WTC11 (cell line): ENCODE results near the gene COL4A2. TPM values are rescaled to one million over a fixed set of nuclear protein-coding genes. Genes with fewer than 3 reads are reported as not detected.

ENCODE experiments used
- ATAC-seq: fragments of 200-7000 bp; cut with Tn5 transposase; 2 replicates; pipeline ENCODE4 v1.10.0; 2021; ENCODE audit warnings: mild to moderate bottlenecking, moderate library complexity
- CTCF ChIA-PET: fragments of 300-600 bp; sonication (Branson Sonifier 250); formaldehyde crosslinking; loops from one replicate; lab custom pipeline; 2021; ENCODE audit warnings: antibody characterized with exemption; lab: Charles Lee
- POLR2A ChIA-PET: fragments of 350-600 bp; sonication (Branson Sonifier 250); formaldehyde crosslinking; loops from one replicate; lab custom pipeline; 2021; ENCODE audit warnings: antibody characterized with exemption; lab: Charles Lee
- DNase-seq: peaks from one replicate; pipeline ENCODE4 v3.0.0; 2021; ENCODE audit warnings: low spot score
- H3K27ac Mint-ChIP-seq: 2 replicates; pipeline ENCODE4 v1.8.0; 2021; ENCODE audit warnings: mixed read lengths
- H3K27me3 Mint-ChIP-seq: 2 replicates; pipeline ENCODE4 v1.8.0; 2021; ENCODE audit warnings: low read depth, mild to moderate bottlenecking, moderate library complexity, mixed read lengths
- H3K36me3 Mint-ChIP-seq: 2 replicates; pipeline ENCODE4 v1.8.0; 2021; ENCODE audit warnings: mixed read lengths
- H3K4me1 Mint-ChIP-seq: 2 replicates; pipeline ENCODE4 v1.8.0; 2022; ENCODE audit warnings: mixed read lengths
- H3K4me3 Mint-ChIP-seq: 2 replicates; pipeline ENCODE4 v1.8.0; 2021; ENCODE audit warnings: mild to moderate bottlenecking, moderate library complexity, mixed read lengths
- H3K9me3 Mint-ChIP-seq: 2 replicates; pipeline ENCODE4 v1.8.0; 2021; ENCODE audit warnings: mixed read lengths
- ATF1 ChIP-seq: sonication (generic); formaldehyde crosslinking; IDR thresholded peaks from 2 replicates; pipeline ENCODE4 v1.8.1; 2023; ENCODE audit warnings: mild to moderate bottlenecking, moderate library complexity, missing genetic modification reagents
- CBFB ChIP-seq: sonication (generic); formaldehyde crosslinking; IDR thresholded peaks from 2 replicates; pipeline ENCODE4 v1.8.1; 2022; ENCODE audit warnings: mild to moderate bottlenecking, low read depth, missing genetic modification reagents
- CDX4 ChIP-seq: fragments of 250-450 bp; sonication (Bioruptor Pico); IDR thresholded peaks from 2 replicates; pipeline ENCODE4 v1.9.0; 2021; ENCODE audit warnings: moderate library complexity, mild to moderate bottlenecking, inconsistent platforms, borderline replicate concordance
- E2F5 ChIP-seq: sonication (generic); formaldehyde crosslinking; IDR thresholded peaks from 2 replicates; pipeline ENCODE4 v1.8.1; 2022; ENCODE audit warnings: mild to moderate bottlenecking, moderate library complexity, missing genetic modification reagents
- FOXP4 ChIP-seq: sonication (generic); formaldehyde crosslinking; IDR thresholded peaks from 2 replicates; pipeline ENCODE4 v1.8.0; 2022; ENCODE audit warnings: mild to moderate bottlenecking, missing genetic modification reagents
- GABPB1 ChIP-seq: sonication (generic); formaldehyde crosslinking; IDR thresholded peaks from 2 replicates; pipeline ENCODE4 v1.8.1; 2023; ENCODE audit warnings: mild to moderate bottlenecking, missing genetic modification reagents
- GRHL2 ChIP-seq: fragments of 250-450 bp; sonication (Bioruptor Pico); IDR thresholded peaks from 2 replicates; pipeline ENCODE4 v1.8.0; 2022; ENCODE audit warnings: mild to moderate bottlenecking, moderate library complexity; ENCODE audit not compliant: insufficient replicate concordance, severe bottlenecking
- MAX ChIP-seq: sonication (generic); formaldehyde crosslinking; IDR thresholded peaks from 2 replicates; pipeline ENCODE4 v1.8.0; 2022; ENCODE audit warnings: mild to moderate bottlenecking, missing genetic modification reagents
- MYBL2 ChIP-seq: sonication (generic); formaldehyde crosslinking; IDR thresholded peaks from 2 replicates; pipeline ENCODE4 v1.8.1; 2023; ENCODE audit warnings: mild to moderate bottlenecking, moderate library complexity, missing genetic modification reagents
- SP1 ChIP-seq: sonication (generic); formaldehyde crosslinking; conservative IDR thresholded peaks from 2 replicates; pipeline ENCODE4 v1.8.1; 2022; ENCODE audit warnings: missing genetic modification reagents
- TP53 ChIP-seq: sonication (generic); formaldehyde crosslinking; IDR thresholded peaks from 2 replicates; pipeline ENCODE4 v1.8.1; 2023; ENCODE audit warnings: mild to moderate bottlenecking, missing genetic modification reagents
- ZBTB21 ChIP-seq: sonication (generic); formaldehyde crosslinking; IDR thresholded peaks from 2 replicates; pipeline ENCODE4 v1.8.1; 2023; ENCODE audit warnings: mild to moderate bottlenecking, missing genetic modification reagents, borderline replicate concordance
- ZNF121 ChIP-seq: sonication (generic); formaldehyde crosslinking; IDR thresholded peaks from 2 replicates; pipeline ENCODE4 v1.8.0; 2023; ENCODE audit warnings: missing genetic modification reagents
- ZNF138 ChIP-seq: sonication (generic); formaldehyde crosslinking; conservative IDR thresholded peaks from 2 replicates; pipeline ENCODE4 v1.8.1; 2022; ENCODE audit warnings: mild to moderate bottlenecking, moderate library complexity, missing genetic modification reagents
- ZNF263 ChIP-seq: sonication (generic); formaldehyde crosslinking; IDR thresholded peaks from 2 replicates; pipeline ENCODE4 v1.8.1; 2022; ENCODE audit warnings: low read depth, mild to moderate bottlenecking, moderate library complexity, missing genetic modification reagents
- ZNF281 ChIP-seq: sonication (generic); formaldehyde crosslinking; IDR thresholded peaks from 2 replicates; pipeline ENCODE4 v1.8.0; 2023; ENCODE audit warnings: mild to moderate bottlenecking, missing genetic modification reagents
- ZNF396 ChIP-seq: fragments of 250-450 bp; sonication (Bioruptor Pico); IDR thresholded peaks from 2 replicates; pipeline ENCODE4 v1.8.0; 2021; ENCODE audit warnings: mild to moderate bottlenecking, moderate library complexity, borderline replicate concordance
- total RNA-seq: library from RNA; stranded (reverse); gene quantifications from 3 replicates; pipeline ENCODE4 v1.2.3, GENCODE V29; 2021

The COL4A2 gene
- total RNA-seq, 1 experiment from 2014 or later: 109 TPM

- H3K27ac Mint-ChIP-seq: no peak overlapping the region
- no peaks in the 10 kb centered on the region for H3K27me3 Mint-ChIP-seq
- H3K36me3 Mint-ChIP-seq: peaks cover 45% of the 10 kb centered on the region
- DNase-seq: no peak
- ChIA-PET POLR2A (no interaction called here), CTCF (no interaction called here)
- H3K9me3 Mint-ChIP-seq: no peaks in the 10 kb centered on the region
- no peak overlapping the region for H3K4me3 Mint-ChIP-seq
- ATAC-seq: no peak
- TF ChIP-seq ATF1 (CRISPR knock-in tag) (no peak), ZNF281 (no peak), CBFB (CRISPR knock-in tag) (no peak), GRHL2 (CRISPR knock-in tag) (no peak), TP53 (CRISPR knock-in tag) (no peak), SP1 (CRISPR knock-in tag) (no peak), ZNF263 (CRISPR knock-in tag) (no peak)
- H3K4me1 Mint-ChIP-seq: peaks cover 5% of the 10 kb centered on the region; the same call in 1 of the 2 replicates
Observed at GRCh38 chr13:110505594-110505993, 198.5 kb downstream of the COL4A2 start.

- no peaks in the 10 kb centered on the region for H3K9me3 Mint-ChIP-seq
- H3K36me3 Mint-ChIP-seq: peaks cover 38% of the 10 kb centered on the region
- DNase-seq: no peak
- TF ChIP-seq MYBL2 (CRISPR knock-in tag) (no peak), E2F5 (CRISPR knock-in tag) (no peak), ZBTB21 (no peak), ZNF396 (CRISPR knock-in tag) (no peak), ZNF138 (CRISPR knock-in tag) (no peak), MAX (CRISPR knock-in tag) (no peak), FOXP4 (CRISPR knock-in tag) (no peak), ZNF121 (peak; percentile 60; the same call in 1 of the 2 replicates)
- TF ChIP-seq, all 79 proteins: peak for 1
- ChIA-PET POLR2A (no interaction called here), CTCF (no interaction called here)
- Mint-ChIP-seq H3K4me3 (no peak overlapping the region), H3K27me3 (no peaks in the 10 kb centered on the region), H3K4me1 (peaks cover 5% of the 10 kb centered on the region; the same call in 1 of the 2 replicates), H3K27ac (no peak overlapping the region)
- ATAC-seq: no peak
Observed at GRCh38 chr13:110506396-110506795, 199.3 kb downstream of the COL4A2 start.

- Mint-ChIP-seq H3K27me3 (no peaks in the 10 kb centered on the region), H3K9me3 (no peaks in the 10 kb centered on the region), H3K36me3 (peaks cover 32% of the 10 kb centered on the region), H3K4me3 (no peak overlapping the region), H3K4me1 (peaks cover 5% of the 10 kb centered on the region; the same call in 1 of the 2 replicates), H3K27ac (no peak overlapping the region)
- CTCF ChIA-PET: interaction anchor here (1.1 to 1.9 kb wide), 2 partner anchors 51 to 147 kb away, joined by 3 to 9 read pairs; no protein-coding TSS in a partner anchor
- DNase-seq (no peak), ATAC-seq (no peak)
- TF ChIP-seq GABPB1 (CRISPR knock-in tag): 0 out of 2 replicates have a peak, but pooled peaks have one; percentile 21
- no peak for TF ChIP-seq CDX4
- POLR2A ChIA-PET: no interaction called here
Observed at GRCh38 chr13:110506859-110507566, 199.9 kb downstream of the COL4A2 start.
